H9 (cell line): ENCODE measurements around the gene PFKP. TPM values are rescaled to one million over a fixed set of nuclear protein-coding genes. Genes with fewer than 3 reads are reported as not detected.

Experiments used
- DNase-seq: peaks from one replicate; pipeline ENCODE4 v3.0.0-alpha.2; 2017
- H2AFZ ChIP-seq: one replicate; pipeline ENCODE4 v1.6.1; 2013; ENCODE audit warnings: mild to moderate bottlenecking, low read length, control low read depth, moderate library complexity
- H2AK5ac ChIP-seq: 2 replicates; pipeline ENCODE4 v1.6.1; 2013; ENCODE audit warnings: low read length, control low read depth, mixed read lengths; ENCODE audit not compliant: insufficient read length
- H2BK120ac ChIP-seq: one replicate; pipeline ENCODE4 v1.6.1; 2013; ENCODE audit warnings: low read depth, mild to moderate bottlenecking, low read length, control low read depth, inconsistent platforms; ENCODE audit not compliant: poor library complexity, severe bottlenecking
- H2BK12ac ChIP-seq: 2 replicates; pipeline ENCODE4 v1.6.1; 2013; ENCODE audit warnings: low read length, control low read depth, mixed read lengths, low read depth; ENCODE audit not compliant: insufficient read length
- H2BK15ac ChIP-seq: 2 replicates; pipeline ENCODE4 v1.6.1; 2013; ENCODE audit warnings: low read depth, low read length, control low read depth
- H2BK20ac ChIP-seq: one replicate; pipeline ENCODE4 v1.6.1; 2013; ENCODE audit warnings: low read depth, mild to moderate bottlenecking, low read length, control low read depth, inconsistent platforms; ENCODE audit not compliant: poor library complexity, severe bottlenecking
- H2BK5ac ChIP-seq: 2 replicates; pipeline ENCODE4 v1.6.1; 2013; ENCODE audit warnings: low read length, control low read depth, mixed read lengths; ENCODE audit not compliant: insufficient read length
- H3K14ac ChIP-seq: 2 replicates; pipeline ENCODE4 v1.6.1; 2013; ENCODE audit warnings: low read length, control low read depth; ENCODE audit not compliant: insufficient read depth
- H3K18ac ChIP-seq: 2 replicates; pipeline ENCODE4 v1.6.1; 2013; ENCODE audit warnings: low read depth, mild to moderate bottlenecking, mixed read lengths, low read length, control low read depth; ENCODE audit not compliant: insufficient read length
- H3K23ac ChIP-seq: 2 replicates; pipeline ENCODE4 v1.6.1; 2013; ENCODE audit warnings: low read length, control low read depth, mixed read lengths, low read depth; ENCODE audit not compliant: insufficient read length
- H3K23me2 ChIP-seq: 2 replicates; pipeline ENCODE4 v1.6.1; 2013; ENCODE audit warnings: low read depth, mild to moderate bottlenecking, mixed read lengths, low read length, control low read depth; ENCODE audit not compliant: insufficient read length, poor library complexity, severe bottlenecking
- H3K27ac ChIP-seq: 2 replicates; pipeline ENCODE4 v1.5.1; 2013; ENCODE audit warnings: low read length, control low read depth, mixed read lengths, low read depth; ENCODE audit not compliant: insufficient read length
- H3K27me3 ChIP-seq: 2 replicates; pipeline ENCODE4 v1.6.1; 2013; ENCODE audit warnings: low read length, control low read depth, inconsistent platforms; ENCODE audit not compliant: insufficient read depth
- H3K4ac ChIP-seq: 2 replicates; pipeline ENCODE4 v1.6.1; 2013; ENCODE audit warnings: low read depth, mild to moderate bottlenecking, control low read depth, inconsistent platforms, low read length, moderate library complexity
- H3K4me1 ChIP-seq: 2 replicates; pipeline ENCODE4 v1.6.1; 2013; ENCODE audit warnings: low read length, control low read depth, inconsistent platforms; ENCODE audit not compliant: insufficient read depth
- H3K4me2 ChIP-seq: 2 replicates; pipeline ENCODE4 v1.6.1; 2013; ENCODE audit warnings: low read length, control low read depth, mixed read lengths; ENCODE audit not compliant: insufficient read length, insufficient read depth
- H3K56ac ChIP-seq: 2 replicates; pipeline ENCODE4 v1.6.1; 2013; ENCODE audit warnings: low read depth, mild to moderate bottlenecking, mixed read lengths, low read length, control low read depth; ENCODE audit not compliant: insufficient read length
- H3K79me1 ChIP-seq: 2 replicates; pipeline ENCODE4 v1.6.1; 2013; ENCODE audit warnings: low read depth, mild to moderate bottlenecking, moderate library complexity, low read length, control low read depth, inconsistent platforms; ENCODE audit not compliant: insufficient read depth, poor library complexity, severe bottlenecking
- H3K79me2 ChIP-seq: 2 replicates; pipeline ENCODE4 v1.6.1; 2013; ENCODE audit warnings: low read length, control low read depth, inconsistent platforms; ENCODE audit not compliant: insufficient read depth
- H3K9ac ChIP-seq: 2 replicates; pipeline ENCODE4 v1.6.1; 2013; ENCODE audit warnings: low read length, control low read depth, mixed read lengths; ENCODE audit not compliant: insufficient read length; ENCODE audit errors: extremely low read depth
- H3K9me3 ChIP-seq: one replicate; pipeline ENCODE4 v1.6.1; 2013; ENCODE audit warnings: low read depth, low read length, inconsistent platforms; ENCODE audit not compliant: control insufficient read depth
- H3T11ph ChIP-seq: one replicate; pipeline ENCODE4 v1.6.1; 2013; ENCODE audit warnings: mild to moderate bottlenecking, low read length, control low read depth, inconsistent platforms
- H4K20me1 ChIP-seq: one replicate; pipeline ENCODE4 v1.6.1; 2013; ENCODE audit not compliant: control insufficient read depth, insufficient read length, insufficient read depth
- H4K5ac ChIP-seq: 2 replicates; pipeline ENCODE4 v1.6.1; 2013; ENCODE audit warnings: low read depth, mild to moderate bottlenecking, mixed read lengths, low read length, control low read depth; ENCODE audit not compliant: insufficient read length
- H4K8ac ChIP-seq: replicated peaks from 2 replicates; pipeline ENCODE4 v1.6.1; 2013; ENCODE audit warnings: low read length, control low read depth, mixed read lengths, low read depth; ENCODE audit not compliant: insufficient read length
- H4K91ac ChIP-seq: 2 replicates; pipeline ENCODE4 v1.6.1; 2013; ENCODE audit warnings: low read depth, mild to moderate bottlenecking, moderate library complexity, mixed read lengths, low read length, control low read depth; ENCODE audit not compliant: insufficient read length
- H3K27ac Mint-ChIP-seq, 3 experiments: 2 replicates in 2 of 3; 3 replicates in 1 of 3; pipeline ENCODE4 v1.8.0; 2020 to 2021; ENCODE audit warnings: mixed read lengths in 3 of 3, mild to moderate bottlenecking in 1 of 3, moderate library complexity in 1 of 3
- H3K27me3 Mint-ChIP-seq: 2 replicates; pipeline ENCODE4 v1.8.0; 2021; ENCODE audit warnings: low read depth, mild to moderate bottlenecking, moderate library complexity, mixed read lengths
- H3K36me3 Mint-ChIP-seq, 3 experiments: 2 replicates in 2 of 3; 3 replicates in 1 of 3; pipeline ENCODE4 v1.8.0; 2020 to 2021; ENCODE audit warnings: low read depth in 3 of 3, mixed read lengths in 3 of 3; ENCODE audit not compliant: insufficient read depth in 1 of 3
- H3K4me1 Mint-ChIP-seq, 2 experiments: 2 replicates each; pipeline ENCODE4 v1.8.0; 2020; ENCODE audit warnings: mixed read lengths in 2 of 2
- H3K4me3 Mint-ChIP-seq, 2 experiments: 2 replicates in 1 of 2; 3 replicates in 1 of 2; pipeline ENCODE4 v1.8.0; 2020 to 2021; ENCODE audit warnings: mild to moderate bottlenecking in 2 of 2, mixed read lengths in 2 of 2, moderate library complexity in 1 of 2
- H3K9me3 Mint-ChIP-seq, 2 experiments: 2 replicates in 1 of 2; 3 replicates in 1 of 2; pipeline ENCODE4 v1.8.0; 2020; ENCODE audit warnings: mild to moderate bottlenecking in 2 of 2, mixed read lengths in 2 of 2, moderate library complexity in 1 of 2
- CTCF ChIP-seq: fragments of 200-600 bp; sonication (generic); conservative IDR thresholded peaks from 3 replicates; pipeline ENCODE4 v1.8.0; 2021; ENCODE audit warnings: antibody characterized with exemption, mild to moderate bottlenecking
- WGBS: extraction: QIAGEN DNeasy Blood & Tissue Kit; methylation state at CpG from one replicate; pipeline ENCODE4 v1.1.7; 2013; ENCODE audit warnings: missing lambda C conversion rate, low lambda C conversion rate, mixed read lengths; ENCODE audit not compliant: insufficient read length; ENCODE audit errors: extremely low coverage; 5-methylcytosine and 5-hydroxymethylcytosine counted together
- total RNA-seq: library from RNA; stranded (reverse); gene quantifications from 2 replicates; pipeline ENCODE4 v1.2.1, GENCODE V29; 2021

PFKP gene
- total RNA-seq, 1 experiment from 2014 or later: 145 TPM

- Histone ChIP-seq H2BK5ac (no peak overlapping the region), H3K79me2 (no peaks in the 10 kb centered on the region), H3K14ac (no peak overlapping the region), H4K8ac (no peak overlapping the region), H3K9ac (no peak overlapping the region), H3K4me2 (no peak overlapping the region), H3K23ac (no peak overlapping the region), H2BK12ac (no peak overlapping the region), H3T11ph (no peak overlapping the region), H3K18ac (no peak overlapping the region), H3K9me3 (no peaks in the 10 kb centered on the region), H3K4ac (no peak overlapping the region), H4K20me1 (no peaks in the 10 kb centered on the region), H2BK15ac (no peak overlapping the region), H3K27ac (no peak overlapping the region), H2AFZ (no peak overlapping the region), H2BK20ac (no peak overlapping the region), H3K27me3 (no peaks in the 10 kb centered on the region), H4K5ac (no peak overlapping the region), H3K56ac (no peak overlapping the region), H4K91ac (no peak overlapping the region), H3K4me1 (no peaks in the 10 kb centered on the region), H3K23me2 (no peaks in the 10 kb centered on the region), H2BK120ac (no peak overlapping the region), H2AK5ac (no peak overlapping the region), H3K79me1 (no peaks in the 10 kb centered on the region)
- H3K36me3 Mint-ChIP-seq: peaks cover 19 to 90% (median 90%) of the 10 kb centered on the region in 3 experiments; a peak in 6 of 7 replicates
- DNase-seq: no peak
- H3K27ac Mint-ChIP-seq: peak overlapping the region in 1 of 3 experiments; percentile 56; a peak in 1 of 7 replicates
- H3K9me3 Mint-ChIP-seq: no peaks in the 10 kb centered on the region
- no peak overlapping the region for H3K4me3 Mint-ChIP-seq
- no CpG with 5 or more reads among the region's 10 CpGs for WGBS
- H3K27me3 Mint-ChIP-seq: no peaks in the 10 kb centered on the region
- TF ChIP-seq CTCF: no peak
- no peaks in the 10 kb centered on the region for H3K4me1 Mint-ChIP-seq
Observed at GRCh38 chr10:3139216-3139910, 72.0 kb downstream of the PFKP start.
